ENCODE data around the gene TRDMT1. TPM values are rescaled to one million over a fixed set of nuclear protein-coding genes. Genes with fewer than 3 reads are reported as not detected.
A peak's percentile ranks its signal among the peaks of the same experiment; 100 is the strongest.

Gene TRDMT1
- total and polyA plus RNA-seq, 12 donors: 2.0 to 6.3 (median 3.7) TPM

- WGBS, 2 donors: 75 to 76% methylated on average over 2 of the region's 2 CpGs
- Histone ChIP-seq H3K4me3 (no peak overlapping the region), H3K27ac (peak overlapping the region in 1 of 10 donors; percentile 13), H3K9me3 (peaks cover 0 to 7% (median 0%) of the 10 kb centered on the region in 11 donors), H3K27me3 (no peaks in the 10 kb centered on the region), H3K4me1 (peaks cover 0 to 17% (median 13%) of the 10 kb centered on the region in 9 donors), H3K36me3 (no peaks in the 10 kb centered on the region)
- intact Hi-C loops (cut with DNase I): no loop called here
- no peak for ATAC-seq
- TF ChIP-seq CTCF (IDR thresholded peaks at IDR 0.05): no peak
- no peak for DNase-seq
Measured at GRCh38 chr10:17196045-17196444, 5.4 kb downstream of the TRDMT1 start.

- H3K36me3 ChIP-seq: no peaks in the 10 kb centered on the region
- peaks cover 0 to 13% (median 11%) of the 10 kb centered on the region in 9 donors for H3K4me1 ChIP-seq
- ATAC-seq: no peak
- H3K9me3 ChIP-seq: peaks cover 0 to 7% (median 0%) of the 10 kb centered on the region in 11 donors
- TF ChIP-seq CTCF (IDR thresholded peaks at IDR 0.05): no peak
- H3K4me3 ChIP-seq: no peak overlapping the region
- H3K27me3 ChIP-seq: no peaks in the 10 kb centered on the region
- intact Hi-C loops (cut with DNase I): no loop called here
- 78 to 92% methylated on average over 5 of the region's 5 CpGs for WGBS, 2 donors
- DNase-seq: no peak
- no peak overlapping the region for H3K27ac ChIP-seq
Measured at GRCh38 chr10:17195083-17195482, 6.4 kb downstream of the TRDMT1 start.

GRCh38 chr10:17190602-17191001 is 10.9 kb downstream of the TRDMT1 start:
- no peaks in the 10 kb centered on the region for H3K36me3 ChIP-seq
- no peak overlapping the region for H3K27ac ChIP-seq
- H3K9me3 ChIP-seq: peaks cover 0 to 4% (median 0%) of the 10 kb centered on the region in 11 donors
- H3K4me3 ChIP-seq: no peak overlapping the region
- TF ChIP-seq CTCF (IDR thresholded peaks at IDR 0.05): no peak
- ATAC-seq (no peak), DNase-seq (no peak)
- WGBS, 2 donors: 90 to 94% methylated on average over 2 of the region's 2 CpGs
- H3K27me3 ChIP-seq: no peaks in the 10 kb centered on the region
- intact Hi-C loops (cut with DNase I): no loop called here
- no peaks in the 10 kb centered on the region for H3K4me1 ChIP-seq

- Histone ChIP-seq H3K27ac (no peak overlapping the region), H3K27me3 (no peaks in the 10 kb centered on the region), H3K9me3 (no peaks in the 10 kb centered on the region), H3K36me3 (no peaks in the 10 kb centered on the region), H3K4me3 (no peak overlapping the region), H3K4me1 (no peaks in the 10 kb centered on the region)
- intact Hi-C loops (cut with DNase I): no loop called here
- 89 to 95% methylated on average over 3 of the region's 3 CpGs for WGBS, 2 donors
- DNase-seq: no peak
- no peak for TF ChIP-seq CTCF (IDR thresholded peaks at IDR 0.05)
- ATAC-seq: no peak
Measured at GRCh38 chr10:17188644-17189172, 12.8 kb downstream of the TRDMT1 start.

All from heart right ventricle (tissue), 16 donors.